Prostate gland (tissue), 2 donors: Measurements from ENCODE around the gene EPHB2. TPM values are rescaled to one million over a fixed set of nuclear protein-coding genes. Genes with fewer than 3 reads are reported as not detected.

ENCODE experiments used
- DNase-seq: peaks from one replicate; pipeline ENCODE4 v3.0.0-alpha.2; 2019; ENCODE audit warnings: low spot score
- H3K27ac ChIP-seq, 2 donors: fragments of 200-600 bp; sonication (generic); 2 replicates each; pipeline ENCODE4 v1.5.1; 2017 to 2019
- H3K27me3 ChIP-seq: fragments of 200-600 bp; sonication (generic); replicated peaks from 2 replicates; pipeline ENCODE4 v1.5.1; 2019; ENCODE audit not compliant: insufficient read depth
- H3K36me3 ChIP-seq, 2 donors: fragments of 200-600 bp; sonication (generic); 1 replicate in 1 of 2; 2 replicates in 1 of 2; pipeline versions ENCODE4 v1.5.1 to v1.8.1; 2017 to 2019
- H3K4me1 ChIP-seq: fragments of 200-600 bp; sonication (generic); replicated peaks from 2 replicates; pipeline ENCODE4 v1.5.1; 2019
- H3K4me3 ChIP-seq, 2 donors: fragments of 200-600 bp; sonication (generic); 2 replicates each; pipeline ENCODE4 v1.5.1; 2017 to 2019
- H3K9me3 ChIP-seq: fragments of 200-600 bp; sonication (generic); 2 replicates; pipeline ENCODE4 v1.5.1; 2017
- POLR2A ChIP-seq: fragments of 450-650 bp; IDR thresholded peaks from one replicate; pipeline ENCODE4 v1.6.1; 2016; ENCODE audit warnings: antibody characterized with exemption, mild to moderate bottlenecking
- POLR2AphosphoS5 ChIP-seq: sonication (generic); formaldehyde crosslinking; IDR thresholded peaks from one replicate; pipeline ENCODE4 v1.6.1; 2017; ENCODE audit warnings: antibody characterized with exemption
- WGBS: methylation state at CpG from one replicate; pipeline ENCODE4 v1.1.5; 2018; 5-methylcytosine and 5-hydroxymethylcytosine counted together
- intact Hi-C: fragments of 100-400 bp; cut with DNase I; formaldehyde crosslinking; loops from one replicate; pipeline ENCODE4 v1.14.2; 2022
- total RNA-seq, 2 donors: library from RNA; depleted of rRNA; stranded (reverse); fragments of >200 nt; gene quantifications; one replicate each; pipeline ENCODE4 v1.1.0, GENCODE V29; 2016
- TF ChIP-seq, protein P1 (sequence below), 4 experiments: fragments of 200-600 bp in 2 of 4; fragments of 450-650 bp in 2 of 4; sonication (generic) in 2 of 4; IDR thresholded peaks; 1 replicate in 3 of 4; 2 replicates in 1 of 4; pipeline ENCODE4 v1.5.1; 2016 to 2019; ENCODE audit warnings: antibody characterized with exemption in 4 of 4, mild to moderate bottlenecking in 2 of 4, moderate library complexity in 2 of 4

Gene EPHB2
- total RNA-seq, 2 donors from 2014 or later = 6.4 to 7.4 TPM

GRCh38 chr1:22754106-22754768 lies 43.6 kb downstream of the EPHB2 start:
- WGBS = 78% methylated on average over 10 of the region's 10 CpGs

GRCh38 chr1:22754824-22755223 lies 44.2 kb downstream of the EPHB2 start:
- TF ChIP-seq, protein P1, sequence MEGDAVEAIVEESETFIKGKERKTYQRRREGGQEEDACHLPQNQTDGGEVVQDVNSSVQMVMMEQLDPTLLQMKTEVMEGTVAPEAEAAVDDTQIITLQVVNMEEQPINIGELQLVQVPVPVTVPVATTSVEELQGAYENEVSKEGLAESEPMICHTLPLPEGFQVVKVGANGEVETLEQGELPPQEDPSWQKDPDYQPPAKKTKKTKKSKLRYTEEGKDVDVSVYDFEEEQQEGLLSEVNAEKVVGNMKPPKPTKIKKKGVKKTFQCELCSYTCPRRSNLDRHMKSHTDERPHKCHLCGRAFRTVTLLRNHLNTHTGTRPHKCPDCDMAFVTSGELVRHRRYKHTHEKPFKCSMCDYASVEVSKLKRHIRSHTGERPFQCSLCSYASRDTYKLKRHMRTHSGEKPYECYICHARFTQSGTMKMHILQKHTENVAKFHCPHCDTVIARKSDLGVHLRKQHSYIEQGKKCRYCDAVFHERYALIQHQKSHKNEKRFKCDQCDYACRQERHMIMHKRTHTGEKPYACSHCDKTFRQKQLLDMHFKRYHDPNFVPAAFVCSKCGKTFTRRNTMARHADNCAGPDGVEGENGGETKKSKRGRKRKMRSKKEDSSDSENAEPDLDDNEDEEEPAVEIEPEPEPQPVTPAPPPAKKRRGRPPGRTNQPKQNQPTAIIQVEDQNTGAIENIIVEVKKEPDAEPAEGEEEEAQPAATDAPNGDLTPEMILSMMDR (IDR thresholded peaks at IDR 0.05) = no peak
- TF ChIP-seq POLR2A (no peak), POLR2AphosphoS5 (no peak)
- DNase-seq = no peak
- Histone ChIP-seq H3K4me1 (peaks cover 10% of the 10 kb centered on the region), H3K27me3 (no peaks in the 10 kb centered on the region), H3K9me3 (no peaks in the 10 kb centered on the region), H3K27ac (no peak overlapping the region), H3K36me3 (no peaks in the 10 kb centered on the region), H3K4me3 (no peak overlapping the region)
- 82% methylated on average over 7 of the region's 7 CpGs for WGBS
- intact Hi-C loops = no loop called here

More at GRCh38 chr1:22754106-22754768, 43.6 kb downstream of the EPHB2 start:
- Histone ChIP-seq H3K27me3 (no peaks in the 10 kb centered on the region), H3K4me1 (peaks cover 10% of the 10 kb centered on the region), H3K36me3 (no peaks in the 10 kb centered on the region), H3K4me3 (no peak overlapping the region), H3K9me3 (no peaks in the 10 kb centered on the region), H3K27ac (no peak overlapping the region)
- intact Hi-C loops = no loop called here
- TF ChIP-seq, protein P1 (IDR thresholded peaks at IDR 0.05) = no peak
- TF ChIP-seq POLR2AphosphoS5 (no peak), POLR2A (no peak)
- DNase-seq = no peak

GRCh38 chr1:22755641-22756040 lies 45.0 kb downstream of the EPHB2 start:
- TF ChIP-seq, protein P1 (IDR thresholded peaks at IDR 0.05) = no peak
- TF ChIP-seq POLR2AphosphoS5 = no peak
- TF ChIP-seq POLR2A = no peak
- intact Hi-C loops = no loop called here
- Histone ChIP-seq H3K27me3 (no peaks in the 10 kb centered on the region), H3K27ac (no peak overlapping the region), H3K9me3 (no peaks in the 10 kb centered on the region), H3K36me3 (no peaks in the 10 kb centered on the region), H3K4me3 (no peak overlapping the region), H3K4me1 (peaks cover 2% of the 10 kb centered on the region)
- no peak for DNase-seq
- WGBS = 74% methylated on average over 5 of the region's 5 CpGs

GRCh38 chr1:22756125-22756735 lies 45.6 kb downstream of the EPHB2 start:
- Histone ChIP-seq H3K9me3 (no peaks in the 10 kb centered on the region), H3K36me3 (no peaks in the 10 kb centered on the region), H3K4me3 (no peak overlapping the region), H3K27me3 (no peaks in the 10 kb centered on the region), H3K4me1 (no peaks in the 10 kb centered on the region), H3K27ac (no peak overlapping the region)
- intact Hi-C loops = no loop called here
- DNase-seq = no peak
- WGBS = 72% methylated on average over 25 of the region's 25 CpGs
- TF ChIP-seq POLR2A (no peak), POLR2AphosphoS5 (no peak)
- TF ChIP-seq, protein P1 (IDR thresholded peaks at IDR 0.05) = no peak

DNA sequence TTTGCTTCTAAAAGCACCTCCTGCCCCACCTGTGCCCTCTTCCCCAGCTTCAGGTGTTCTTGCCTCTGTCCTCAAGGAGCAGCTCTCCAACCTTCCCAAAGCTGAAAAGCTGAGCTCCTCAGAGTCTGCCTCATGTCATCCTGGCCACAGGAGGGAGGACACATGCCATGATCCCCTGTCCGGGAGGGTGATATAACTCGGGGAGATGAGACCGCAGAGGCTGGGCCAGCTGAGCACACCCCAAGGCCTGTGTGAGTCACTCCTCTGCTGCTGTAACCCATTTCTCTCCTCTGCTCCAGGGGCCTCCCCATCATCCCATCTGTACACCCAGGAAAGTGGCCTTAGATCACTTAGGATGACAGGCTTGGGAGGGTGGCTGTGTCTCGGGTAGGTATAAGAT lies 49.8 kb downstream of the EPHB2 start:
- Histone ChIP-seq H3K27ac (no peak overlapping the region), H3K9me3 (no peaks in the 10 kb centered on the region), H3K4me1 (no peaks in the 10 kb centered on the region), H3K4me3 (no peak overlapping the region), H3K36me3 (no peaks in the 10 kb centered on the region), H3K27me3 (no peaks in the 10 kb centered on the region)
- DNase-seq = no peak
- TF ChIP-seq, protein P1 (IDR thresholded peaks at IDR 0.05) = no peak
- 80% methylated on average over 4 of the region's 4 CpGs for WGBS
- intact Hi-C loops = no loop called here
